Activated CD4-positive, alpha-beta T cell treated with anti-CD3 and anti-CD28 coated beads for 36 hours (primary cell): ENCODE results near the gene XIST. TPM values are rescaled to one million over a fixed set of nuclear protein-coding genes. Genes with fewer than 3 reads are reported as not detected.
"Not testable (repeated sequence)": the region's sequence is repeated elsewhere in the genome, so short reads cannot be mapped to it uniquely, and the experiment has no call there.

ENCODE experiments used
- ATAC-seq: fragments of 200-7000 bp; cut with Tn5 transposase; one replicate; pipeline ENCODE4 v1.10.0; 2021; ENCODE audit warnings: mild to moderate bottlenecking, moderate library complexity
- CTCF ChIA-PET: fragments of 350-600 bp; sonication (Branson Sonifier 250); formaldehyde crosslinking; loops from one replicate; lab custom pipeline; 2021; ENCODE audit warnings: antibody characterized with exemption; lab: Charles Lee
- POLR2A ChIA-PET: fragments of 350-600 bp; sonication (Branson Sonifier 250); formaldehyde crosslinking; loops from one replicate; lab custom pipeline; 2021; ENCODE audit warnings: antibody characterized with exemption, inconsistent platforms; lab: Charles Lee
- DNase-seq: peaks from one replicate; pipeline ENCODE4 v3.0.0-alpha.2; 2020
- H3K27ac Mint-ChIP-seq: one replicate; pipeline ENCODE4 v1.8.0; 2021; ENCODE audit warnings: mixed read lengths
- H3K27me3 Mint-ChIP-seq: one replicate; pipeline ENCODE4 v1.8.0; 2021; ENCODE audit warnings: mixed read lengths
- H3K36me3 Mint-ChIP-seq: one replicate; pipeline ENCODE4 v1.8.0; 2021; ENCODE audit warnings: low read depth, mixed read lengths
- H3K4me1 Mint-ChIP-seq: one replicate; pipeline ENCODE4 v1.8.0; 2021; ENCODE audit warnings: mixed read lengths
- H3K4me3 Mint-ChIP-seq: one replicate; pipeline ENCODE4 v1.8.0; 2021; ENCODE audit warnings: mild to moderate bottlenecking, moderate library complexity, mixed read lengths
- H3K9me3 Mint-ChIP-seq: one replicate; pipeline ENCODE4 v1.8.0; 2021; ENCODE audit warnings: low read depth, mixed read lengths
- intact Hi-C, 2 experiments: fragments of 100-400 bp; cut with DNase I in 1 of 2; cut with micrococcal nuclease in 1 of 2; formaldehyde crosslinking; loops; one replicate each; pipeline versions ENCODE4 v1.14.2 to v1.15.1; 2022 to 2024; cut with DNase I, micrococcal nuclease
- total RNA-seq, 2 experiments: library from RNA; stranded (reverse); gene quantifications; one replicate each; pipeline ENCODE4 v1.2.3, GENCODE V29; 2021

Gene XIST
- total RNA-seq: not detected

DNA sequence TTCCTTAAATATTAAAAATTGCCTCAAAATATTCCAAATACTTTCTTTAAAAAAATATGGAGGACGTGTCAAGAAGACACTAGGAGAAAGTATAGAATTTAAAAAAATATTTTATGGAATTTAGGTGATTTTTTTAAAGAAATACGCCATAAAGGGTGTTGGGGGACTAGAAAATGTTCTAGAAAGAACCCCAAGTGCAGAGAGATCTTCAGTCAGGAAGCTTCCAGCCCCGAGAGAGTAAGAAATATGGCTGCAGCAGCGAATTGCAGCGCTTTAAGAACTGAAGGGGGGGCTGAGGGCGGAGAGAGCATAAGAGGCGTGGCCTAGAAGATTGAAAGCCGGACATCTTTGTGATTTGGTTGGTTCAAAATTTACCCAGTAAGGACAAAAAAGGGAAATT lies at the start of gene XIST:
XIST (minus strand) TSS at position 248 of the 400 bp plus-strand sequence.
- no peak for ATAC-seq
- no peaks in the 10 kb centered on the region for H3K27me3 Mint-ChIP-seq
- intact Hi-C loops: no loop called here
- H3K4me1 Mint-ChIP-seq: no peaks in the 10 kb centered on the region
- DNase-seq: no peak
- no peaks in the 10 kb centered on the region for H3K9me3 Mint-ChIP-seq
- no peak within 1 kb of the TSS for H3K4me3 Mint-ChIP-seq
- no peak within 1 kb of the TSS for H3K27ac Mint-ChIP-seq
- CTCF ChIA-PET: no interaction called here
- no peaks in the 10 kb centered on the region for H3K36me3 Mint-ChIP-seq
- POLR2A ChIA-PET: no interaction called here

DNA sequence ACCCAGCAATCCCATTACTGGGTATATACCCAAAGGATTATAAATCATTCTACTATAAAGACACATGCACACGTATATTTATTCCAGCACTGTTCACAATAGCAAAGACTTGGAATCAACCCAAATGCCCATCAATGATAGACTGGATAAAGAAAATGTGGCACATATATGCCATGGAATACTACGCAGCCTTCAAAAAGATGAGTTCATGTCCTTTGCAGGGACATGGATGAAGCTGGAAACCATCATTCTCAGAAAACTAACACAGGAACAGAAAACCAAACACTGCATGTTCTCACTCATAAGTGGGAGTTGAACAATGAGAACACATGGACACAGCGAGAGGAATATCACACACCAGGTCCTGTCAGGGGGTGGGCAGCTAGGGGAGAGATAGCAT lies 45.8 kb upstream of the XIST start:
- H3K36me3 Mint-ChIP-seq, intact Hi-C loops, H3K4me3 Mint-ChIP-seq, H3K9me3 Mint-ChIP-seq, ATAC-seq, H3K27me3 Mint-ChIP-seq, POLR2A ChIA-PET, H3K4me1 Mint-ChIP-seq, DNase-seq, H3K27ac Mint-ChIP-seq, CTCF ChIA-PET: not testable (repeated sequence)

DNA sequence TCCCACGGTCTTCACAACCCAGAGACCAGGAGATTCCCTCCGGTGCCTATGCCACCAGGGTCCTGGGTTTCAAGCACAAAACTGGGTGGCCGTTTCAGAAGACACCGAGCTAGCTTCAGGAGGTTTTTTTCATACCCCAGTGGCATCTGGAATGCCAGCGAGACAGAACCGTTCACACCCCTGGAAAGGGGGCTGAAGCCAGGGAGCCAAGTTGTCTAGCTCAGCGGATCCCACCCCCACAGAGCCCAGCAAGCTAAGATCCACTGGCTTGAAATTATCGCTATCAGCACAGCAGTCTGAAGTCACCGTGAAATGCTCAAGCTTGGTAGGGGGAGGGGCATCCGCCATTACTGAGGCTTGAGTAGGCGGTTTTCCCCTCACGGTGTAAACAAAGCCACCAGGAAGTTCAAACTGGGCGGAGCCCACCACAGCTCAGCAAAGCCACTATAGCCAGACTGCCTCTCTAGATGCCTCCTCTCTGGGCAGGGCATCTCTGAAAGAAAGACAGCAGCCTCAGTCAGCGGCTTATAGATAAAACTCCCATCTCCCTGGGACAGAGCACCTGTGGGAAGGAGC lies 40.1 kb upstream of the XIST start:
- H3K36me3 Mint-ChIP-seq, intact Hi-C loops, H3K4me1 Mint-ChIP-seq, H3K27ac Mint-ChIP-seq, H3K27me3 Mint-ChIP-seq, POLR2A ChIA-PET, ATAC-seq, H3K9me3 Mint-ChIP-seq, DNase-seq, H3K4me3 Mint-ChIP-seq: not testable (repeated sequence)
- CTCF ChIA-PET: interaction anchor here (0.7 kb wide), 1 partner anchor 36 kb away, joined by 4 read pairs; no protein-coding TSS in a partner anchor

DNA sequence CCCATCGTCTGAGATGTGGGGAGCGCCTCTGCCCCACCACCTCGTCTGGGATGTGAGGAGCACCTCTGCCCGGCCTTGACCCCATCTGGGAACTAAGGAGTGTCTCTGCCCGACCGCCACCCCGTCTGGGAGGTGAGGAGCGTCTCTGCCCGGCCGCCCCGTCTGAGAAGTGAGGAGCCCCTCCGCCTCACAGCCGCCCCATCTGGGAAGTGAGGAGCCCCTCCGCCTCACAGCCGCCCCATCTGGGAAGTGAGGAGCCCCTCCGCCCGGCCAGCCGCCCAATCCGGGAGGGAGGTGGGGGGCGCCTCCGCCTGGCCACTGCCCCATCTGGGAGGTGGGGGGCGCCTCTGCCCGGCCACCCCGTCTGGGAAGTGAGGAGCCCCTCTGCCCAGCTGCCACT lies 29.7 kb upstream of the XIST start:
- H3K4me1 Mint-ChIP-seq, H3K27ac Mint-ChIP-seq, H3K9me3 Mint-ChIP-seq, H3K27me3 Mint-ChIP-seq, ATAC-seq, intact Hi-C loops, POLR2A ChIA-PET, CTCF ChIA-PET, DNase-seq, H3K36me3 Mint-ChIP-seq, H3K4me3 Mint-ChIP-seq: not testable (repeated sequence)

DNA sequence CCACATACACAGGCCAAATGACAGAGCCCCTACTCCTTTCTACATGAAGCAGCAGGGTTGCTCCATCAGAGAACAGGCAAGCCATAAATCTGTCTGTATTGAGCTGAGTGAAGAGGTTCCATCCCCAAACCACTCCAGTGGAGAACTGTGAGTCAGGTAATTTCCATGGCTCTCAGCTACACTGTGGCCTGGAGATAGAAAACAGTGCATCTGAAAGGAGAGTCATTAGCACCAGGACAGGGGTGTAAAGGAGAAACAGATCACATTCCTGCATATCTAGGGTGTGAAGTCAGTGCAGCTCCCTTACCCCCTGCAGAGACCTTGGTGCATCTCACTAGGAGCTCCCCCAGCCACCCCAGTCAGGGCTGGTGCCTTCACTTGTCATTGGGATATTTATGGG lies 25.2 kb upstream of the XIST start:
- intact Hi-C loops: no loop called here
- H3K9me3 Mint-ChIP-seq: peaks cover 2% of the 10 kb centered on the region
- POLR2A ChIA-PET: no interaction called here

DNA sequence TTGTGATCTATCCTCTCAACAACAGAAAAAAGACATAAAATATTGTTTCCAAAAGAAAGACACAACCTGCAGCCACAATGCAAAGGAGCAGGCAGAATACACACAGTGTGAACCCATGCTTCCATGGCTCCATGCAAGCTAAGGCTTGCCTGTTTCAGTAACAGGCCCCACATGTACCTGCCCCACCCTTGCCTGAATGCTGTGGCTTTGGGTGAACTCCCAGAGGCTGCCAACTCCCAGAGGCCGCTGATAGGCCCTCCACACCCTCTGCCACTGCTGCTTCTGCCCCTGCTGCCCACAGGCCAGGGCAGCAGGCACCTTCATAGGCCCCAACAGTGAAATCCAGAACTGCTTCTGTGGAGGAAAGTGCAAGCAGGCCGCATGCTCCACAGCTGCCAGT lies 24.4 kb upstream of the XIST start:
- ATAC-seq: no peak
- POLR2A ChIA-PET: no interaction called here
- DNase-seq: no peak

More for the DNA sequence above, 25.2 kb upstream of the XIST start:
- Mint-ChIP-seq H3K4me3 (no peak overlapping the region), H3K27me3 (no peaks in the 10 kb centered on the region), H3K27ac (no peak overlapping the region), H3K4me1 (no peaks in the 10 kb centered on the region), H3K36me3 (no peaks in the 10 kb centered on the region)
- CTCF ChIA-PET: no interaction called here
- no peak for ATAC-seq
- DNase-seq: no peak

DNA sequence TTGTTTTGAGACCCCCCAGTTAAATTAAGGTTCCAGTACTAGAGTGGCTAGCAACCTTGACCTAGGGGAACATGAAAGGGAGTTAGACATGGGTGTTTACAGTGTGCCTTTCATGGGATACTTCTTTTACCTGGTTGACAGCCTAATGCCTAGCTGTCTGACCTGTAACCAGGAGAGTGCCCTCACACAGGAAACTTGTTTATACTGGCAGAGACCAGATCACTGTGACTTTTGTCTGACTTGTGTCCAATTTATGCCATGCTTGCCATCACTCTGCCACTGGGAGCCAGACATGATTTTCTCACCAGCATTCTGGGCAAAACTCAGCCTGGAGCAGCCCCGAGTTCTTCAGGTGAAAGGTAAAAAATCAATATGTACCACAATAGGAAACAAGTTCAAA lies 16.4 kb upstream of the XIST start:
- intact Hi-C loops: no loop called here
- H3K9me3 Mint-ChIP-seq: no peaks in the 10 kb centered on the region
- H3K27me3 Mint-ChIP-seq: no peaks in the 10 kb centered on the region
- ATAC-seq: no peak
- no peak for DNase-seq
- peaks cover 4% of the 10 kb centered on the region for H3K4me1 Mint-ChIP-seq
- no peak overlapping the region for H3K27ac Mint-ChIP-seq
- ChIA-PET POLR2A (no interaction called here), CTCF (no interaction called here)
- no peak overlapping the region for H3K4me3 Mint-ChIP-seq
- H3K36me3 Mint-ChIP-seq: no peaks in the 10 kb centered on the region

More for the DNA sequence above, 24.4 kb upstream of the XIST start:
- Mint-ChIP-seq H3K36me3 (no peaks in the 10 kb centered on the region), H3K4me1 (peaks cover 2% of the 10 kb centered on the region), H3K27me3 (no peaks in the 10 kb centered on the region), H3K4me3 (no peak overlapping the region), H3K27ac (no peak overlapping the region), H3K9me3 (peaks cover 2% of the 10 kb centered on the region)
- CTCF ChIA-PET: no interaction called here
- intact Hi-C loops: no loop called here

DNA sequence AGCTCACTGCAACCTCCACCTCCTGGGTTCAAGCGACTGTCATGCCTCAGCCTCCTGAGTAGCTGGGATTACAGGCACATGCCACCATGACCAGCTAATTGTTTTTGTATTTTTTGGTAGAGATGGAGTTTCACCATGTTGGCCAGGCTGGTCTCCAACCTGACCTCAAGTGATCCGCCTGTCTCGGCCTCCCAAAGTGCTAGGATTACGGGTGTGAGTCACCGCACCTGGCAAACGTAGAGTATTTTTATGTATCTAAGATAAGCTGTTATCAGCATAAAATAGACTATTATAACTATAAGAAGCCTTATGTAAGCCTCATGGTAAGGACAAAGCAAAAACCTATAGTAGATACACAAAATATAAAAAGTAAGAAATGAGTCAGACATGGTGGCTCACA lies 14.6 kb upstream of the XIST start:
- no peak overlapping the region for H3K27ac Mint-ChIP-seq
- H3K9me3 Mint-ChIP-seq: no peaks in the 10 kb centered on the region
- ChIA-PET POLR2A (no interaction called here), CTCF (no interaction called here)
- H3K4me1 Mint-ChIP-seq: peaks cover 4% of the 10 kb centered on the region
- H3K4me3 Mint-ChIP-seq: no peak overlapping the region
- ATAC-seq: no peak
- DNase-seq: no peak
- H3K27me3 Mint-ChIP-seq: no peaks in the 10 kb centered on the region
- no peaks in the 10 kb centered on the region for H3K36me3 Mint-ChIP-seq
- intact Hi-C loops: no loop called here

DNA sequence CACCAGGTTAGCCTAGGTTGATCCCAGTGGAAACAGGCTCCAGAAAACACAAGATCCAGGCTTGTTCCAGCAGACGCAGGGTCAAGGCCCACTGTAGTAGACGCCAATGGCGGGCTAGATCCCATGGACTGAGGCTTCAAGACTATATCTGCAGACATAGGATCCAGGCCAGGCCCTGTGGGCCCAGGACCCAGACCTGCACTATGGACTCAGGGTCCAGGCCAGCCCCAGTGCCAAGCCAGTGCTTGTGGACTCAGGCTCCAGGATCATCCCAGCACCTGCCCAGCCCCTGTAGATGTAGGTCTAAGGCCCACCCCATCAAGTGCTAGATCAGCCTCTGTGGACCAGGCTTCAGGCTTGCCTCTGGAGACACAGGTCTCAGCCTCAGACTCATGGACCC lies 11.3 kb upstream of the XIST start:
- ChIA-PET CTCF (no interaction called here), POLR2A (no interaction called here)
- Mint-ChIP-seq H3K36me3 (no peaks in the 10 kb centered on the region), H3K4me3 (no peak overlapping the region), H3K27ac (no peak overlapping the region), H3K4me1 (no peaks in the 10 kb centered on the region), H3K27me3 (no peaks in the 10 kb centered on the region), H3K9me3 (no peaks in the 10 kb centered on the region)
- ATAC-seq (no peak), DNase-seq (no peak)
- intact Hi-C loops: no loop called here

DNA sequence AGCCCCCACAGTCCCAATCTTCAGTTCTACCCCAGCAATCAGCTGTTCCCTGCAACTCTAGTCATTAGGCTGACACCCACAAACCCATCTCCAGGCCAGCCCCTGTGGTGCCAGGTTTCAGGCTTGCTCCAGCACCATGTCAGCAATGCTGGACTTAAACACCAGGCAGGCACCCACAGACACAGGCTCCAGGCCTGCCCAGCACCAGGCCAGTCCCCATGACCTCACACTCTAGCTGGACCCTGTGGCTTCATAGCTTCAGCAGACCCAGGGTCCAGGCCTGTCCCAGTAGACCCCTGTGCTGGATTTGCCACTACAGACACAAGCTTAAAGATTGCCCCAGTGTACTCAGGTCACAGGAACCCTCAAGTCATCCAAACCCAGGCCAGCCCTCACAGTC lies 10.8 kb upstream of the XIST start:
- Mint-ChIP-seq H3K36me3 (no peaks in the 10 kb centered on the region), H3K27ac (no peak overlapping the region), H3K9me3 (no peaks in the 10 kb centered on the region), H3K4me3 (no peak overlapping the region), H3K27me3 (no peaks in the 10 kb centered on the region), H3K4me1 (no peaks in the 10 kb centered on the region)
- ChIA-PET POLR2A (no interaction called here), CTCF (no interaction called here)
- no peak for DNase-seq
- intact Hi-C loops: no loop called here
- no peak for ATAC-seq

DNA sequence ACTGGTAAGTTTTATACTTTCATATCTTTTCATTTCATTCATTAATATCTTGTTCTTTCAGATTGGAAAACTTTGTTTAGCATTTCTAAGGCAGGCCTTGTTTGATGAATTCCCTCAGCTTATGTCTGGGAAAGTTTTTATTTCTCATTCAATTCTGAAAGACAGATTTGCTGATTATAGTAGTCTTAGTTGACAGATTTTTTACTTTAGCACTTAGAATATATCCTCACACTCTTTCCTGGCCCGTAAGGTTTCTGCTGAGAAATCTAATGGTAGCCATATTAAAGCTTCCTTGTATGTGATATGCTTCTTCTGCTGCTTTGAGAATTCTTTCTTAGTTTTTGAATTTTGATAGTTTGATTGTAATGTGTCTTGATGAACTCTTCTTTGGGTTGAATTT lies 7.1 kb upstream of the XIST start:
- DNase-seq (no peak), ATAC-seq (no peak)
- no peak overlapping the region for H3K27ac Mint-ChIP-seq
- POLR2A ChIA-PET: no interaction called here
- H3K36me3 Mint-ChIP-seq: no peaks in the 10 kb centered on the region
- CTCF ChIA-PET: no interaction called here
- no peak overlapping the region for H3K4me3 Mint-ChIP-seq
- H3K9me3 Mint-ChIP-seq: no peaks in the 10 kb centered on the region
- no peaks in the 10 kb centered on the region for H3K27me3 Mint-ChIP-seq
- H3K4me1 Mint-ChIP-seq: no peaks in the 10 kb centered on the region
- intact Hi-C loops: no loop called here

DNA sequence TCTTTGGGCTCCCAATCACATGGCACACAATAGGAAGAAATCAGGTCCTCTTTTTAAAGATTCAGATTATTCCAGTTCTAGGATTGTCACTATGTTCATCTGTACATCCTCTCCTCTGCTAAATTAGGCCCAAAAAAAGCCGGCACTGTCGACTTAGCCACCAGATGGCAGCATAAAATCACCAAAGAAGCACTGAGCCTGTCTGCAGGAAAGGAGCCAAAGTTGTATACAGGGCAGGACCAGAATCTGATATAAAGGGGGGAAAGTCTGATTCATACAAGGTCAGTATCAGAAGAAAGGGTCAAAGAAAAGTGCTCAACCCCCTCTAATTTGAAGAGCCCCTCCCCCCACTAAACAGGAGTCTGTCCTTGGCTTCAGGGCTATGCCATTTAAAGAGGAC lies 3.0 kb upstream of the XIST start:
- POLR2A ChIA-PET: no interaction called here
- CTCF ChIA-PET: interaction anchor here (0.6 to 1.2 kb wide), 6 partner anchors 16 to 334 kb away, joined by 3 to 11 read pairs (median 3); no protein-coding TSS in a partner anchor
- Mint-ChIP-seq H3K4me3 (no peak overlapping the region), H3K9me3 (no peaks in the 10 kb centered on the region), H3K4me1 (no peaks in the 10 kb centered on the region), H3K27ac (no peak overlapping the region), H3K36me3 (no peaks in the 10 kb centered on the region), H3K27me3 (no peaks in the 10 kb centered on the region)
- DNase-seq (peak; percentile 67), ATAC-seq (peak; percentile 61)
- intact Hi-C loops: loop anchor here (1.0 kb wide), 4 partner anchors 160 to 695 kb away; no protein-coding TSS in a partner anchor
